GM12878 (cell line): ENCODE data around the gene ZNF491. TPM values are rescaled to one million over a fixed set of nuclear protein-coding genes. Genes with fewer than 3 reads are reported as not detected.

Experiments used
- CHD2 ChIP-seq: IDR thresholded peaks from 2 replicates; pipeline ENCODE4 v1.6.1; 2011; ENCODE audit warnings: low read depth, low read length, improper control_type of control experiment, borderline replicate concordance
- CREB1 ChIP-seq: IDR thresholded peaks from 2 replicates; pipeline ENCODE4 v1.6.1; 2012; ENCODE audit warnings: low read depth, mild to moderate bottlenecking, inconsistent platforms
- DPF2 ChIP-seq: fragments of 450-650 bp; IDR thresholded peaks from 2 replicates; pipeline ENCODE4 v1.6.1; 2017; ENCODE audit warnings: mild to moderate bottlenecking
- E2F4 ChIP-seq: IDR thresholded peaks from 2 replicates; pipeline ENCODE4 v1.6.1; 2012; ENCODE audit warnings: low read depth, low read length, improper control_type of control experiment
- FOXK2 ChIP-seq: fragments of 450-650 bp; IDR thresholded peaks from 2 replicates; pipeline ENCODE4 v1.6.1; 2017; ENCODE audit warnings: mild to moderate bottlenecking, moderate library complexity
- HDAC2 ChIP-seq: fragments of 200-600 bp; sonication (generic); IDR thresholded peaks from 2 replicates; pipeline ENCODE4 v1.6.1; 2017
- IRF3 ChIP-seq: fragments of 450-650 bp; IDR thresholded peaks from 2 replicates; pipeline ENCODE4 v1.6.1; 2014; ENCODE audit warnings: mild to moderate bottlenecking
- JUNB ChIP-seq: IDR thresholded peaks from 2 replicates; pipeline ENCODE4 v1.6.1; 2016; ENCODE audit warnings: antibody characterized with exemption, mild to moderate bottlenecking
- MEF2A ChIP-seq: IDR thresholded peaks from 2 replicates; pipeline ENCODE4 v1.6.1; 2011; ENCODE audit warnings: low read depth, mild to moderate bottlenecking, low read length, moderate library complexity; ENCODE audit not compliant: insufficient read depth
- MXI1 ChIP-seq: fragments of 150-350 bp; IDR thresholded peaks from 2 replicates; pipeline ENCODE4 v1.6.1; 2011; ENCODE audit warnings: low read depth, mild to moderate bottlenecking, inconsistent platforms, low read length, improper control_type of control experiment
- PAX5 ChIP-seq: IDR thresholded peaks from 2 replicates; pipeline ENCODE4 v1.6.1; 2011; ENCODE audit warnings: low read depth, low read length, borderline replicate concordance
- POLR2A ChIP-seq: IDR thresholded peaks from 2 replicates; pipeline ENCODE4 v1.6.1; 2011; ENCODE audit warnings: low read depth, mild to moderate bottlenecking, low read length
- POLR2AphosphoS5 ChIP-seq: IDR thresholded peaks from 2 replicates; pipeline ENCODE4 v1.6.1; 2011; ENCODE audit warnings: mild to moderate bottlenecking, low read length, inconsistent platforms
- POU2F2 ChIP-seq: IDR thresholded peaks from 3 replicates; pipeline ENCODE4 v1.6.1; 2011; ENCODE audit warnings: low read depth, mild to moderate bottlenecking, low read length, borderline replicate concordance
- RELA ChIP-seq: fragments of 450-650 bp; IDR thresholded peaks from 2 replicates; pipeline ENCODE4 v1.8.0; 2014; ENCODE audit warnings: borderline replicate concordance; ENCODE audit not compliant: partially characterized antibody
- RELB ChIP-seq: fragments of 450-650 bp; IDR thresholded peaks from 2 replicates; pipeline ENCODE4 v1.6.1; 2017; ENCODE audit warnings: low read depth, mild to moderate bottlenecking, moderate library complexity
- SKIL ChIP-seq: fragments of 450-650 bp; IDR thresholded peaks from 2 replicates; pipeline ENCODE4 v1.6.1; 2017; ENCODE audit warnings: mild to moderate bottlenecking, low read depth, inconsistent platforms; ENCODE audit not compliant: poor library complexity, severe bottlenecking
- SPI1 ChIP-seq: IDR thresholded peaks from 2 replicates; pipeline ENCODE4 v1.6.1; 2011; ENCODE audit warnings: low read depth, mild to moderate bottlenecking, low read length, moderate library complexity, borderline replicate concordance; ENCODE audit not compliant: insufficient read depth
- SRF ChIP-seq, 2 experiments: IDR thresholded peaks; 2 replicates each; pipeline ENCODE4 v1.6.1; 2011; ENCODE audit warnings: low read depth in 2 of 2, low read length in 2 of 2, mild to moderate bottlenecking in 1 of 2, moderate library complexity in 1 of 2
- SUPT20H ChIP-seq: IDR thresholded peaks from 2 replicates; pipeline ENCODE4 v1.6.1; 2011; ENCODE audit warnings: low read depth, mild to moderate bottlenecking, low read length, moderate library complexity, borderline replicate concordance; ENCODE audit not compliant: control insufficient read depth
- SUZ12 ChIP-seq: fragments of 200-600 bp; sonication (generic); IDR thresholded peaks from one replicate; pipeline ENCODE4 v1.6.1; 2018; ENCODE audit warnings: antibody characterized with exemption, mild to moderate bottlenecking; ENCODE audit not compliant: unreplicated experiment
- TCF12 ChIP-seq: IDR thresholded peaks from 2 replicates; pipeline ENCODE4 v1.6.1; 2011; ENCODE audit warnings: low read depth, mild to moderate bottlenecking, low read length
- TCF7 ChIP-seq: IDR thresholded peaks from 2 replicates; pipeline ENCODE4 v1.6.1; 2014; ENCODE audit warnings: antibody characterized with exemption, borderline replicate concordance
- ZNF384 ChIP-seq: IDR thresholded peaks from 2 replicates; pipeline ENCODE4 v1.6.1; 2012; ENCODE audit warnings: low read depth, mild to moderate bottlenecking, low read length, improper control_type of control experiment, borderline replicate concordance
- polyA plus RNA-seq, 11 experiments: library from polyadenylated mRNA; depleted of rRNA in 4 of 11; unstranded in 6 of 11; stranded (reverse) in 5 of 11; fragments of >200 nt; fragmentation: Nextera tagmentation in 4 of 11; fragmentation: Illumina TruSeq in 1 of 11; extraction: Ambion mirVana in 4 of 11; extraction: Trizol in 1 of 11; gene quantifications; 1 replicate in 1 of 11; 2 replicates in 10 of 11; pipeline versions ENCODE4 v1.2.1 to v1.2.3, GENCODE V29; 2011 to 2016; ENCODE audit warnings: inconsistent platforms in 2 of 11, missing spikeins in 2 of 11, low read depth in 1 of 11
- total RNA-seq, 4 experiments: library from RNA; depleted of rRNA in 3 of 4; stranded (reverse); fragments of >200 nt in 3 of 4; fragmentation: Illumina TruSeq in 1 of 4; extraction: Trizol in 1 of 4; gene quantifications; 2 replicates each; pipeline versions ENCODE4 v1.2.1 to v1.2.3, GENCODE V29; 2013 to 2021

ZNF491 gene
- total and polyA plus RNA-seq, 10 of the 15 experiments (the other 5 are each of a cell fraction or from before 2014, with no cell fraction given), result 0.18 to 1.4 (median 0.37) TPM

GRCh38 chr19:11766597-11767591 is 31.4 kb upstream of the ZNF491 start, which contains the start of gene ZNF441 (continued):
- no peak for TF ChIP-seq SKIL
- peak; percentile 79; the same call in 1 of the 2 replicates for TF ChIP-seq DPF2
- TF ChIP-seq RELB, result no peak
- peak; percentile 65; the same call in 1 of the 2 replicates for TF ChIP-seq FOXK2
- TF ChIP-seq TCF12, result no peak
- TF ChIP-seq PAX5, result peak; percentile 100
- TF ChIP-seq MEF2A, result no peak
- TF ChIP-seq POU2F2, result peak; percentile 36; the same call in 1 of the 3 replicates
- TF ChIP-seq CREB1, result no peak; the same call in 1 of the 2 replicates
- TF ChIP-seq RELA, result peak; percentile 33
- 0 out of 4 replicates have a peak, but pooled peaks of 1 of the 2 experiments have one; percentile 5 for TF ChIP-seq SRF (IDR thresholded peaks at IDR 0.05; ENCODE audit: low read depth in 2 of 2, low read length in 2 of 2)
- 0 out of 2 replicates have a peak, but pooled peaks have one; percentile 59 for TF ChIP-seq MXI1
- TF ChIP-seq JUNB, result no peak
- TF ChIP-seq HDAC2, result no peak
- peak; percentile 91 for TF ChIP-seq POLR2A
- no peak for TF ChIP-seq ZNF384
- TF ChIP-seq SUPT20H, result no peak
- TF ChIP-seq SPI1, result peak; percentile 8; the same call in 1 of the 2 replicates
- TF ChIP-seq SUZ12, result no peak
- TF ChIP-seq CHD2, result peak; percentile 51; the same call in 1 of the 2 replicates
- peak; percentile 23; the same call in 1 of the 2 replicates for TF ChIP-seq IRF3
- peak; percentile 87 for TF ChIP-seq E2F4
- peak; percentile 81; the same call in 1 of the 2 replicates for TF ChIP-seq POLR2AphosphoS5
- peak; percentile 82 for TF ChIP-seq TCF7
